HL-60/S4 (cell line): ENCODE results near the gene DMXL1.

Experiments used
- in situ Hi-C: fragments of 300-500 bp; cut with MboI; formaldehyde crosslinking; loops from 2 replicates; pipeline ENCODE4 v1.14.3; 2022; ENCODE audit warnings: low sequenced_read_pairs

DMXL1 gene

GRCh38 chr5:119286511-119287488, 215.9 kb downstream of the DMXL1 start:
- in situ Hi-C loops: no loop called here

GRCh38 chr5:119287547-119288111, 216.7 kb downstream of the DMXL1 start:
- in situ Hi-C loops: no loop called here

DNA sequence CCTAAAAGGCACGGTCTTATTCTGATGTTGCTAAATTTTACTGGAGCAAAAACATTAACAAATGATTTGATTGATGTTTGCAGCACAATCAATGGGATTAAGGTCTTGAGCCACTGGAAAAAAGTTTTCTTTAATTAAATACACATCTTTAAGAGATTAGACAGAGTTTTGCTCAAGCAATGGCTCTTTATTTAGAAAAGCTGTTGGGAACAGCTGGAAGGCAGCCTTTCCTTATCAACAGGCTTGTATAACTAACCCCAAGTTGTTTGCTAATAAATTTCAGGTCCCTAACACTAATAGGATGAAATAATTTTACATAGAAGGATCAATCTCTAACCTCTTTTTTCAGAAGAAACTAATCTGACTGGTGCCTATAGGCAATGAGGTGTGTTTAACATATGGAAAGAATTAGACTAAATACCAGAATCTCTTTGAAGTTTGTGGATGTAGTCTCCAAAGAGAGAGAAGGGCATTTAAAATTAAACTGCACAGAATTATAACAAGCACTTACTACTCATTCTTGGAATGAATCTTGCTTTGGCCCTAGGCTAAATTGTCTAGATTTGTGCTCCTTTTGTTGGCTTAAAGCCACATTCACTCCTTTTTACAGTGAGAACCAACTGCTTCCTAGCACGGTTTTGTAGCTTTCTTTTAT, 217.6 kb downstream of the DMXL1 start:
- in situ Hi-C loops: no loop called here

DNA sequence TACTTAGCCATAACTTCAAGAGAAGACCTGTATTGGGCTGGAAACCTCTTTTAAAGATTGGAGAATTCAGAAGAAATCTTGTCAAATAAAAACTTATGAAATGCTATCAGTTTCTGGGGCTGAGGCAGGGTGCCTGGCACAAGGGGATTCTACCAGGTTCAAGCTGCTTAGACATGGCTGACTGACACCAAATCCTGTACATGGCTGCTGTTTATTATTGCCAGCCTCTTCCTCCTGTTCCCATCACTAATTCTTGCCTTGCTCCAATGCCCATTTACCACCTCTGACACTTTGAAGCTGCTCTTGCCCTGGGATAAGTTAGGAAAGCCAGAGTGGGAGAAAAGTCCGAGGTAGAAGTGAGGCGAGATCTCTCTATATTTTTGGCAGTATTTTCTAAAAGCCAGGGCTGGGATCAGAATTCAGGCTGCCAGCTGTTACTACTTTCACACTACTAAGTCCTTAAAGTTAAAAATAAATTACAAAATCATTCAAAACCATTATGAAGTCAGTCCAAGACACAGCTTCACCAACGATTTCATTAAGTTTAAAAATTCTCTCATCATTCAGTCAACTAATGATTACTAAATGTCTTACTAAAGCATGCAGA, 218.7 kb downstream of the DMXL1 start:
- in situ Hi-C loops: no loop called here

- in situ Hi-C loops: no loop called here
Measured at GRCh38 chr5:119290161-119290569, 219.3 kb downstream of the DMXL1 start.

GRCh38 chr5:119290607-119291006, 219.7 kb downstream of the DMXL1 start:
- in situ Hi-C loops: no loop called here

DNA sequence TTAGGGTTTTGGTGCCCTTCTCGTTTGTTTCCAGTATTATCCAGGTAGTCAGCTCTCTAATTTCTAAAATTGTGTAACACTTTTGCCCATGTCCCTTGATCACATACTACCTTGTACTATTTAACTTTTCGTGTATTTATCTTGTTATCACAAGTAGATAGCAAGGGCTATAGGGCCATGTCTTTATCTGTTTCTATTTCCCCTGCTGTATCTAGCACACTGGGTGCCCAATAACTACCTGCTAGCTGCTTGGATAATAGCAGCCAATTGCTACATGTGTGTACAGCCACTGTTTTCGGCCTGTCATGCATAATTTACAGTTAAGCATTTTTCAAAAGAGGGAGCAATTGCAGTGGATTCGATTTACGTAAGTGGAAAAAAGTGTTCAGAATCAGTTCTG, 220.2 kb downstream of the DMXL1 start:
- in situ Hi-C loops: no loop called here

- in situ Hi-C loops: no loop called here
Measured at GRCh38 chr5:119291877-119292276, 221.0 kb downstream of the DMXL1 start.

- in situ Hi-C loops: no loop called here
Measured at GRCh38 chr5:119292701-119293515, 222.0 kb downstream of the DMXL1 start.

DNA sequence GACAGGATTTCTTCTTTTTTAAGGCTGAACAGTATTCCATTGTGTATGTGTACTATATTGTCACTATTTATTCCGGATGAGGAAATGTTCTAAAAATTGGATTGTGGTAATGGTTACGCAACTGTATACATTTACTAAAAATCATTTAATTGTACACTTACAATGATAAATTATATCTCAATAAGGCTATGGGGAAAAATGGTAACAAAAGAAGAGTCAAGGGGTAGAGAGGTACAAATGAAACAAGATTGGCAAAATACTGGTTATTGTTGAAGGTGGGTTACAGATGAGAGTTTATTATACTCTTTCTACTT, 222.6 kb downstream of the DMXL1 start:
- in situ Hi-C loops: no loop called here
